Ovary (tissue), 9 donors: ENCODE measurements around the gene ITSN2. TPM values are rescaled to one million over a fixed set of nuclear protein-coding genes. Genes with fewer than 3 reads are reported as not detected.

Experiments used
- DNase-seq, 5 donors: peaks; one replicate each; pipeline ENCODE4 v3.0.0-alpha.2; 2019 to 2020
- H3K27ac ChIP-seq, 2 donors: fragments of 200-600 bp; one replicate each; pipeline versions ENCODE4 v1.5.1 to v1.8.0; 2019 to 2022
- H3K27me3 ChIP-seq: fragments of 200-600 bp; one replicate; pipeline ENCODE4 v1.8.0; 2022
- H3K36me3 ChIP-seq: fragments of 200-600 bp; sonication (generic); one replicate; pipeline ENCODE4 v1.5.1; 2019
- H3K4me1 ChIP-seq: one replicate; pipeline ENCODE4 v1.8.1; 2013; ENCODE audit warnings: mild to moderate bottlenecking, moderate library complexity; ENCODE audit not compliant: insufficient read depth
- H3K4me3 ChIP-seq: fragments of 200-600 bp; sonication (generic); one replicate; pipeline ENCODE4 v1.5.1; 2017
- H3K9me3 ChIP-seq, 2 donors: fragments of 200-600 bp in 1 of 2; sonication (generic) in 1 of 2; one replicate each; pipeline versions ENCODE4 v1.5.1 to v1.8.1; 2013 to 2019; ENCODE audit warnings: mild to moderate bottlenecking in 1 of 2, moderate library complexity in 1 of 2
- CTCF ChIP-seq, 3 donors: fragments of 450-650 bp in 2 of 3; fragments of 200-600 bp in 1 of 3; IDR thresholded peaks; one replicate each; pipeline versions ENCODE4 v1.5.1 to v1.8.0; 2016 to 2022; ENCODE audit warnings: antibody characterized with exemption in 3 of 3, mild to moderate bottlenecking in 1 of 3
- EP300 ChIP-seq: sonication (generic); formaldehyde crosslinking; IDR thresholded peaks from one replicate; pipeline ENCODE4 v1.6.1; 2017; ENCODE audit warnings: antibody characterized with exemption
- POLR2A ChIP-seq: fragments of 450-650 bp; IDR thresholded peaks from one replicate; pipeline ENCODE4 v1.6.1; 2017; ENCODE audit warnings: antibody characterized with exemption, mild to moderate bottlenecking, moderate library complexity
- WGBS, 3 donors: extraction: QIAGEN DNeasy Blood & Tissue Kit in 1 of 3; methylation state at CpG; one replicate each; pipeline versions ENCODE4 v1.1.5 to v1.1.7; 2013 to 2017; 5-methylcytosine and 5-hydroxymethylcytosine counted together
- intact Hi-C, 4 donors: fragments of 100-400 bp; cut with DNase I; formaldehyde crosslinking; loops; one replicate each; pipeline versions ENCODE4 v1.11.0 to v1.15.1; 2022 to 2023
- polyA plus RNA-seq, 2 donors: library from polyadenylated mRNA; stranded (reverse); fragments of 200-250 nt in 1 of 2; fragments of 350-450 nt in 1 of 2; fragmentation: Illumina TruSeq in 1 of 2; extraction: RNeasy Lipid Tissue Mini Kit (QIAGEN cat#74804) in 1 of 2; gene quantifications; one replicate each; pipeline ENCODE4 v1.2.3, GENCODE V29; 2013 to 2014
- total RNA-seq, 7 donors: library from RNA; depleted of rRNA in 2 of 7; stranded (reverse); fragments of >200 nt in 2 of 7; fragmentation: NEBNext Ultra II Directional in 3 of 7; extraction: Animal tissue kit (Norgen Biotek cat#: 25700) in 3 of 7; gene quantifications; one replicate each; pipeline versions ENCODE4 v1.1.0 to v1.2.4, GENCODE V29; 2016 to 2023
- donor health status: DM: no; HTN: no; CAD: no; lungs with moderate emphysema.
- donor health status: DM: no; HTN: no; CAD: no.
- donor health status: Bipolar disorder and iron deficiency.
- donor health status: DM: yes; HTN: yes; CAD: no.
- donor health status: DM: no; HTN: no; CAD: no.
- donor health status: DM: yes; HTN: yes; CAD: no.

The ITSN2 gene
- total and polyA plus RNA-seq, 9 donors, result 17.8 to 44.4 (median 38.5) TPM

GRCh38 chr2:24176326-24176725 lies 184.0 kb downstream of the ITSN2 start:
- 73 to 91% (median 83%) methylated on average over 1 of the region's 1 CpG for WGBS, 3 donors
- intact Hi-C loops, result no loop called here

GRCh38 chr2:24175631-24176187 lies 184.6 kb downstream of the ITSN2 start:
- Histone ChIP-seq H3K4me1 (peaks cover 2% of the 10 kb centered on the region), H3K27me3 (no peaks in the 10 kb centered on the region), H3K27ac (no peak overlapping the region), H3K36me3 (no peaks in the 10 kb centered on the region), H3K9me3 (no peaks in the 10 kb centered on the region), H3K4me3 (no peak overlapping the region)
- intact Hi-C loops, result no loop called here
- 60 to 86% (median 76%) methylated on average over 17 of the region's 17 CpGs for WGBS, 3 donors
- TF ChIP-seq POLR2A (no peak), EP300 (no peak), CTCF (IDR thresholded peaks at IDR 0.05) (no peak)
- no peak for DNase-seq

More at GRCh38 chr2:24176326-24176725, 184.0 kb downstream of the ITSN2 start:
- H3K27me3 ChIP-seq, result no peaks in the 10 kb centered on the region
- H3K36me3 ChIP-seq, result no peaks in the 10 kb centered on the region
- H3K27ac ChIP-seq, result no peak overlapping the region
- H3K4me3 ChIP-seq, result no peak overlapping the region
- no peak for TF ChIP-seq CTCF (IDR thresholded peaks at IDR 0.05)
- TF ChIP-seq EP300, result no peak
- TF ChIP-seq POLR2A, result no peak
- no peak for DNase-seq
- H3K4me1 ChIP-seq, result peaks cover 2% of the 10 kb centered on the region
- no peaks in the 10 kb centered on the region for H3K9me3 ChIP-seq

GRCh38 chr2:24174851-24175277 lies 185.5 kb downstream of the ITSN2 start, which contains the start of gene FAM228A:
Gene FAM228A, plus strand, starts transcription at chr2:24175053. Its CDS starts 428 bp downstream, at chr2:24175481.
- Histone ChIP-seq H3K9me3 (no peaks in the 10 kb centered on the region), H3K4me3 (no peak within 1 kb of the TSS), H3K27me3 (no peaks in the 10 kb centered on the region), H3K27ac (no peak within 1 kb of the TSS), H3K4me1 (peaks cover 2% of the 10 kb centered on the region), H3K36me3 (no peaks in the 10 kb centered on the region)
- TF ChIP-seq CTCF (IDR thresholded peaks at IDR 0.05) (no peak), EP300 (no peak), POLR2A (no peak)
- WGBS, 3 donors, result 22 to 46% (median 40%) methylated on average over 41 to 46 of the region's 46 CpGs
- DNase-seq, result no peak
- intact Hi-C loops, result no loop called here

- no peak for TF ChIP-seq POLR2A
- no peak for TF ChIP-seq EP300
- TF ChIP-seq CTCF (IDR thresholded peaks at IDR 0.05), result no peak
- no peaks in the 10 kb centered on the region for H3K9me3 ChIP-seq
- no peak overlapping the region for H3K4me3 ChIP-seq
- WGBS, 3 donors, result 90 to 95% (median 92%) methylated on average over 5 of the region's 5 CpGs
- H3K27ac ChIP-seq, result no peak overlapping the region
- no peaks in the 10 kb centered on the region for H3K36me3 ChIP-seq
- no peaks in the 10 kb centered on the region for H3K27me3 ChIP-seq
- H3K4me1 ChIP-seq, result no peaks in the 10 kb centered on the region
- no peak for DNase-seq
- intact Hi-C loops, result no loop called here
Measured at GRCh38 chr2:24169023-24169422, 191.3 kb downstream of the ITSN2 start.
